Activated CD4-positive, alpha-beta T cell treated with anti-CD3 and anti-CD28 coated beads for 36 hours (primary cell): Measurements from ENCODE around the gene IL1R2. TPM values are rescaled to one million over a fixed set of nuclear protein-coding genes. Genes with fewer than 3 reads are reported as not detected.

ENCODE experiments used
- ATAC-seq: fragments of 200-7000 bp; cut with Tn5 transposase; one replicate; pipeline ENCODE4 v1.10.0; 2021; ENCODE audit warnings: mild to moderate bottlenecking, moderate library complexity
- CTCF ChIA-PET: fragments of 350-600 bp; sonication (Branson Sonifier 250); formaldehyde crosslinking; loops from one replicate; lab custom pipeline; 2021; ENCODE audit warnings: antibody characterized with exemption; lab: Charles Lee
- POLR2A ChIA-PET: fragments of 350-600 bp; sonication (Branson Sonifier 250); formaldehyde crosslinking; loops from one replicate; lab custom pipeline; 2021; ENCODE audit warnings: antibody characterized with exemption, inconsistent platforms; lab: Charles Lee
- DNase-seq: peaks from one replicate; pipeline ENCODE4 v3.0.0-alpha.2; 2020
- H3K27ac Mint-ChIP-seq: one replicate; pipeline ENCODE4 v1.8.0; 2021; ENCODE audit warnings: mixed read lengths
- H3K27me3 Mint-ChIP-seq: one replicate; pipeline ENCODE4 v1.8.0; 2021; ENCODE audit warnings: mixed read lengths
- H3K36me3 Mint-ChIP-seq: one replicate; pipeline ENCODE4 v1.8.0; 2021; ENCODE audit warnings: low read depth, mixed read lengths
- H3K4me1 Mint-ChIP-seq: one replicate; pipeline ENCODE4 v1.8.0; 2021; ENCODE audit warnings: mixed read lengths
- H3K4me3 Mint-ChIP-seq: one replicate; pipeline ENCODE4 v1.8.0; 2021; ENCODE audit warnings: mild to moderate bottlenecking, moderate library complexity, mixed read lengths
- H3K9me3 Mint-ChIP-seq: one replicate; pipeline ENCODE4 v1.8.0; 2021; ENCODE audit warnings: low read depth, mixed read lengths
- intact Hi-C, 2 experiments: fragments of 100-400 bp; cut with DNase I in 1 of 2; cut with micrococcal nuclease in 1 of 2; formaldehyde crosslinking; loops; one replicate each; pipeline versions ENCODE4 v1.14.2 to v1.15.1; 2022 to 2024; cut with DNase I, micrococcal nuclease
- total RNA-seq, 2 experiments: library from RNA; stranded (reverse); gene quantifications; one replicate each; pipeline ENCODE4 v1.2.3, GENCODE V29; 2021

Gene IL1R2
- total RNA-seq, 2 experiments from 2014 or later: 21.4 to 25.4 TPM

- peaks cover 24% of the 10 kb centered on the region for H3K36me3 Mint-ChIP-seq
- no peak for DNase-seq
- no peak overlapping the region for H3K27ac Mint-ChIP-seq
- no peak overlapping the region for H3K4me3 Mint-ChIP-seq
- H3K9me3 Mint-ChIP-seq: peaks cover 5% of the 10 kb centered on the region
- no peak for ATAC-seq
- H3K27me3 Mint-ChIP-seq: no peaks in the 10 kb centered on the region
- ChIA-PET POLR2A (no interaction called here), CTCF (interaction anchor here (0.9 to 1.3 kb wide), 2 partner anchors 137 to 210 kb away, joined by 3 to 4 read pairs; no protein-coding TSS in a partner anchor)
- intact Hi-C loops: no loop called here
- peaks cover 67% of the 10 kb centered on the region for H3K4me1 Mint-ChIP-seq
Observed at GRCh38 chr2:102029952-102030351, 38.2 kb downstream of the IL1R2 start.

GRCh38 chr2:102030502-102030854 is 38.7 kb downstream of the IL1R2 start:
- Mint-ChIP-seq H3K4me3 (no peak overlapping the region), H3K27me3 (no peaks in the 10 kb centered on the region), H3K27ac (no peak overlapping the region), H3K9me3 (peaks cover 5% of the 10 kb centered on the region), H3K4me1 (peaks cover 65% of the 10 kb centered on the region), H3K36me3 (peaks cover 24% of the 10 kb centered on the region)
- ATAC-seq: no peak
- POLR2A ChIA-PET: no interaction called here
- intact Hi-C loops: no loop called here
- DNase-seq: no peak
- CTCF ChIA-PET: interaction anchor here (0.7 to 0.9 kb wide), 2 partner anchors 10 to 210 kb away, joined by 3 read pairs; no protein-coding TSS in a partner anchor

- Mint-ChIP-seq H3K27me3 (no peaks in the 10 kb centered on the region), H3K36me3 (peaks cover 19% of the 10 kb centered on the region), H3K27ac (no peak overlapping the region), H3K4me3 (no peak overlapping the region), H3K9me3 (peaks cover 5% of the 10 kb centered on the region), H3K4me1 (peaks cover 61% of the 10 kb centered on the region)
- CTCF ChIA-PET: interaction anchor here (0.7 kb wide), 1 partner anchor 11 kb away, joined by 3 read pairs; no protein-coding TSS in a partner anchor
- intact Hi-C loops: no loop called here
- DNase-seq (no peak), ATAC-seq (no peak)
- POLR2A ChIA-PET: no interaction called here
Observed at GRCh38 chr2:102030855-102031527, 39.2 kb downstream of the IL1R2 start.

DNA sequence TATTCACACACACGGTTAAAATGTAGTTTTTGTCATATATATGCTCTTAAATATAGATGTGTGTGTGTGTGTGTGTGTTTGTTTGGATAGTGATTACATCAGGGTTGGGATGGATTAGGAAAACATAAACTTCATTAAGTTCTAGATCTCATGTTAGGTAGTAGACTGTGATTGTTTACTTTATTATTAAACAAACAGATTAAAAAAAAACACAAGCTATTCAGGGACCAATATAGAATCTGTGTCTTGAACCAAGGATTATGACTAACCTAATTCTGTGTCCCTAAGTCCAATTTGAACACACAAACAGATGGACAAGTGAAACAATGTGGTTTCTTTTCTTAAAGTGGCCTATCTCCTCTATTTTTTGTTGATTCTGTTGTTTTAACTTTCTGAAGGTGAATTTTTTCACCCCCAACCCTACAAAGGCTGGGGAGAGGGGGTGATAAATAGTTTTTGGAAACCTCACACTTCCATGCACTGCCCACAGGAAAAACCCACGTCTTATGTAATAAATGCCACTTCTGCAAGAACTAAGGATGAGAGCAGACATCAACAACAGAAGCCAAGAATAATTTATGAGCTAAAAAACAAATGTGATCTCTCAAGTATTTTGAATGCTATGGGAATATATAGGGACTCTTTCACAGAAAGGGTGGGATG is 40.7 kb downstream of the IL1R2 start:
- Mint-ChIP-seq H3K27ac (no peak overlapping the region), H3K9me3 (peaks cover 5% of the 10 kb centered on the region), H3K4me1 (peaks cover 47% of the 10 kb centered on the region), H3K36me3 (peaks cover 13% of the 10 kb centered on the region), H3K27me3 (no peaks in the 10 kb centered on the region), H3K4me3 (no peak overlapping the region)
- POLR2A ChIA-PET: no interaction called here
- DNase-seq (no peak), ATAC-seq (no peak)
- intact Hi-C loops: loop anchor here in 1 of 2 experiments (1.0 kb wide), 1 partner anchor 18 kb away; no protein-coding TSS in a partner anchor
- CTCF ChIA-PET: interaction anchor here (0.6 to 2.4 kb wide), 7 partner anchors 12 to 417 kb away, joined by 3 to 14 read pairs (median 4); no protein-coding TSS in a partner anchor

DNA sequence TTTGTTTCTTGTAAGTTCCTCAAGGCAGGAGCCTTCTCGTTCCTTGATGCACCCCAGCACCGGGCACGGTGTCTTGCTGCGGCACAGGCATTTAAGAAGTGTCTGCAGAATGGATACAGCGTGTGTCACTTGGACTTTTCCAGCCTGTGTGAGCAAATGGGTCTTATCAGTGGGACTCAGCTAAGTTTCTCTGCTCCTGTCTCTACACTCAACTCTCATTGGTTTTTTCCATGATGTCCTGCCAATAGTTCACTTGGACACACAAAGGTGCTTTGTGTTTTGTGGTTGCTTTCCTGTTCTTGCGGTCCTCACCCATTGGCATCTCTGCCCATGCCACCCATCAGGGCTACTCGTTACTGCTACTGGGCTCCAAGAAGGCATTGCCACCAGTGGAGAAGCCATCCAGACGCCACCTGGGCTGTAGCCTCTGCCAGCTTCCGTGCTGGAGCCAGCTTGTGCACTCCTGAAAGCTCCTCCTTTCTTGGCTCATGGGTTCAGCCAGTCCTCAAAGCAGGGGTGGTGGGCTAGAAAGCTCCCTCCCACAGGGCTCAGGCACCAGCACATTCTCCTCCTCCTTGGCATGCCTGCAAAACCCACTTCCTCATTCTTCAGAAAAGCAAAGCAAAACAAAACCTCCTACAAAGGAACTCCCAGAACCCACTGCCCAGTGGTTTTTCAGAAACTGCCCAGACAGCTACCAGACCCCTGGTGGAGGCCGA is 41.4 kb downstream of the IL1R2 start:
- Mint-ChIP-seq H3K4me1 (peaks cover 40% of the 10 kb centered on the region), H3K27me3 (no peaks in the 10 kb centered on the region), H3K4me3 (no peak overlapping the region), H3K27ac (peak overlapping the region; percentile 62), H3K9me3 (peaks cover 5% of the 10 kb centered on the region), H3K36me3 (peaks cover 6% of the 10 kb centered on the region)
- DNase-seq (peak; percentile 41), ATAC-seq (peak; percentile 66)
- intact Hi-C loops: loop anchor here in 1 of 2 experiments (1.0 kb wide), 1 partner anchor 17 kb away; no protein-coding TSS in a partner anchor
- CTCF ChIA-PET: interaction anchor here (0.6 to 2.4 kb wide), 11 partner anchors 13 to 439 kb away, joined by 3 to 14 read pairs (median 3); no protein-coding TSS in a partner anchor
- POLR2A ChIA-PET: no interaction called here

GRCh38 chr2:102033750-102034682 is 42.3 kb downstream of the IL1R2 start:
- ChIA-PET POLR2A (no interaction called here), CTCF (interaction anchor here (0.5 to 2.4 kb wide), 11 partner anchors 14 to 439 kb away, joined by 3 to 14 read pairs (median 3); no protein-coding TSS in a partner anchor)
- no peak for DNase-seq
- Mint-ChIP-seq H3K36me3 (peaks cover 2% of the 10 kb centered on the region), H3K9me3 (peaks cover 5% of the 10 kb centered on the region), H3K27ac (peak overlapping the region; percentile 62), H3K27me3 (no peaks in the 10 kb centered on the region), H3K4me1 (peaks cover 32% of the 10 kb centered on the region), H3K4me3 (no peak overlapping the region)
- intact Hi-C loops: loop anchor here in 1 of 2 experiments (1.0 kb wide), 1 partner anchor 16 kb away; no protein-coding TSS in a partner anchor
- no peak for ATAC-seq

DNA sequence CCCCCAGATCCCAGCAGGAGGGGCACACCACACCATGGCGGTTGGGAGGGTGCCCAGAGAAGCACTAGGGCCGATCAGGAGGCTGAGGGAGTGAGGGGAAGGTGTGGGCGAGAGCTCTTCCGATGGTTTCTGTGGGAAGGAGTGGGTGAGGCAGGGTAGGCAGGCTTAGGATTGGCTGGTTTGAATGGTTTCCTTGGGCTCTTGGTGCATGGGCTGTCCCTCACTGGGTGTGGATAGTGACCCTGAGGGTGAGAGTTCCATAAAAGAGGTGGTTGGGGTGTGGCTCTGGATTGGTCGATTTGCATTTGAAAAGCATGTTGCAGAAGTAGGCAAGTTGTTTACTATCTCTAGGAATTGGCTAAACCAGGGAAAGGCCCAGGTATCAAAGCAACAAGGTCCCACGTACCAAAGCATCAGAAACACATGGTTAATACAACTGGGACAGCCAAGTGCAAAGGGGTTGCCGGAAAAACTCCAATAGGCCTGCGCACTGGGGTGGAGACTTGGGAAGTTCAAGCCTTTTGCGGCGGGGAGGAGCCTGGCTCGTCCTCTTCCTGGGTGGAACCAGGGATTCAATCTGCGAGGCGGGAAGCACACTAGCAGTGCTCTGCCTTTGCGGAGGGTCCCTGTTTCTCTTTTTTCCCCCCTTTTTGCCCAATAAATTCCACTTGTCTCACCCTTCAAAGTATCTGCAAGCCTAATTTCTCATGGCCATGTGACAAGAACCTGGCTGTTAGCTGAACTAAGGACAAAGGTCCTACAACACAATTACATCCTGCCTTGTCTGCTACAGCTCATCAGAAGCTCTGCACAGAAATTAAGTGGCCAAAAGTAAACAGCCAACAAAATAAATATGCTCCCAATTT is 43.2 kb downstream of the IL1R2 start:
- Mint-ChIP-seq H3K4me3 (no peak overlapping the region), H3K9me3 (peaks cover 5% of the 10 kb centered on the region), H3K36me3 (peaks cover 2% of the 10 kb centered on the region), H3K27me3 (no peaks in the 10 kb centered on the region), H3K4me1 (peaks cover 28% of the 10 kb centered on the region), H3K27ac (peak overlapping the region; percentile 43)
- POLR2A ChIA-PET: no interaction called here
- no peak for ATAC-seq
- intact Hi-C loops: no loop called here
- CTCF ChIA-PET: interaction anchor here (0.5 to 2.4 kb wide), 4 partner anchors 9 to 206 kb away, joined by 3 to 14 read pairs (median 3); no protein-coding TSS in a partner anchor
- no peak for DNase-seq

DNA sequence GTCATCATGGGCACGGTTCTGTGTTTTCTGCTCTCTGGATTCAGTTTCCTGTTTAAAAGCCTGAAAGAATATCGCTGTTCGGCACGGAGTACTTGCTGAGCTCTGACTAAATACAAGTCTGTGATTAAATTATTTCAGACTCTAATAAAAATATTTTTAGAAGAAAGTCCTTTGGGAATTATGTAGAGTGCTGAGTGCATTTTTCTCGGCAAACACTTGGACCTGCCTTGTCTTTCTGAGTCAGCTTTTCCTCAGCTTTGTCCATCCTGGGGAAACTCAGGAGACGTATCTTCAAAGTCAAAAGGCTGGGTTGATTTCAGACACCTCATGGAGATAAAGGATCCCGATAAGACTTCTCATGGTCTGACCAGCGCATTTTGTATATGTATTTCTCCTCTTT is 45.9 kb downstream of the IL1R2 start:
- Mint-ChIP-seq H3K36me3 (peaks cover 2% of the 10 kb centered on the region), H3K9me3 (peaks cover 5% of the 10 kb centered on the region), H3K4me3 (no peak overlapping the region), H3K4me1 (peaks cover 34% of the 10 kb centered on the region), H3K27ac (no peak overlapping the region), H3K27me3 (peaks cover 4% of the 10 kb centered on the region)
- POLR2A ChIA-PET: no interaction called here
- no peak for ATAC-seq
- CTCF ChIA-PET: interaction anchor here (0.5 to 1.6 kb wide), 3 partner anchors 18 to 202 kb away, joined by 3 to 4 read pairs (median 3); no protein-coding TSS in a partner anchor
- no peak for DNase-seq
- intact Hi-C loops: no loop called here

- Mint-ChIP-seq H3K4me1 (peaks cover 23% of the 10 kb centered on the region), H3K36me3 (no peaks in the 10 kb centered on the region), H3K27ac (no peak overlapping the region), H3K27me3 (peaks cover 12% of the 10 kb centered on the region), H3K4me3 (no peak overlapping the region), H3K9me3 (no peaks in the 10 kb centered on the region)
- DNase-seq: no peak
- ChIA-PET POLR2A (no interaction called here), CTCF (no interaction called here)
- intact Hi-C loops: no loop called here
- no peak for ATAC-seq
Observed at GRCh38 chr2:102040229-102040628, 48.5 kb downstream of the IL1R2 start.

- ATAC-seq: no peak
- POLR2A ChIA-PET: no interaction called here
- H3K27ac Mint-ChIP-seq: no peak overlapping the region
Observed at GRCh38 chr2:102041351-102041750, 49.6 kb downstream of the IL1R2 start.

More at GRCh38 chr2:102041351-102041750, 49.6 kb downstream of the IL1R2 start:
- no peaks in the 10 kb centered on the region for H3K9me3 Mint-ChIP-seq
- no peak overlapping the region for H3K4me3 Mint-ChIP-seq
- no peaks in the 10 kb centered on the region for H3K36me3 Mint-ChIP-seq
- peaks cover 22% of the 10 kb centered on the region for H3K4me1 Mint-ChIP-seq
- CTCF ChIA-PET: interaction anchor here (0.5 kb wide), 1 partner anchor 185 kb away, joined by 3 read pairs; no protein-coding TSS in a partner anchor
- DNase-seq: no peak
- H3K27me3 Mint-ChIP-seq: peaks cover 20% of the 10 kb centered on the region
- intact Hi-C loops: no loop called here
